NCI-H1694 (cell line): ENCODE results near the gene CELF4.
A peak's percentile ranks its signal among the peaks of the same experiment; 100 is the strongest.

Experiments used
- DNase-seq: peaks from one replicate; lab custom pipeline; 2025; lab: John Stamatoyannopoulos, UW

Gene CELF4

GRCh38 chr18:37317486-37317885 is 248.1 kb downstream of the CELF4 start:
- DNase-seq, result no peak

DNA sequence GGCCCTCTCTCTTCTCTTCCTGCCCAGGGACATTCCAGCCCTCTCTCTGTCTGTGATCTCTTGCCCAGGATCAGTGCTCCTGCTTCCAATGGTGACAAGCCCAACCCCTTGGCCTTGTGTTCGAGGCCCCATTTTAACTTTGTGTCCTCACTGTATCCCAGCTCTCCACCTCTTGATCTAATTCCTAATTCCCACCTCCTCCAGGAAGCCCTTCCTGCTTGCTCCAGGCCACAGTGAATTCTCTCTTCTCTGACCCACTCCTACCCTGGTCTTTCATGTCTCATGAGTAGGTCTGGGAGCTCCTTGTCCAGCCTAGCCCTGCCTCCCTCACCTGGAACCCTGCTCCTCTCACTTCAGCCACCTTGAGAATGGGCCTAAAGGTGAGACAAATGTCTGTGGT is 249.1 kb downstream of the CELF4 start:
- no peak for DNase-seq

DNA sequence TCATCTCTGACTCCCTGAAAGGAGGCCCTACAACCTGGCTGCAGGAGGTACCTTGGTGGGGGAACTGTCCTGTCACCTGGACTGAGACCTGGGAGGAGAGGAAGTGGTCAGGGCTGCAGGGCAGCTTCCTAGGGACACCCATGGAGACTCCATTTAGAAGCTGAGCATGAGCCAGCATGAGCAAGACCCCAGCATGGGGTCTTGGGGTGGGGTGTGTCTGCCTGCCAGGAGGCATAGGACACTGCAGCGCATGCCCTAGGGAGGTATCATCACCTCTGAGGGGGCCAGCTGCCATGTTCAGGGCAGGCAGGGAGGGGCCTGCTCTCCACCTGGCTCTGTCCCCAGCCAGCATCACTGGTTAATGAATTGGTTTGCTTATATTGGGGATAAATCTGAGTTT is 249.7 kb downstream of the CELF4 start:
- no peak for DNase-seq

GRCh38 chr18:37314534-37314933 is 251.1 kb downstream of the CELF4 start:
- DNase-seq, result no peak

GRCh38 chr18:37313624-37314023 is 252.0 kb downstream of the CELF4 start:
- no peak for DNase-seq

- no peak for DNase-seq
Observed at GRCh38 chr18:37309861-37310260, 255.7 kb downstream of the CELF4 start.

- DNase-seq, result no peak
Observed at GRCh38 chr18:37309059-37309458, 256.5 kb downstream of the CELF4 start.

GRCh38 chr18:37307181-37307580 is 258.4 kb downstream of the CELF4 start:
- peak; percentile 29 for DNase-seq

- no peak for DNase-seq
Observed at GRCh38 chr18:37306432-37306831, 259.2 kb downstream of the CELF4 start.

GRCh38 chr18:37305066-37305465 is 260.5 kb downstream of the CELF4 start:
- peak; percentile 40 for DNase-seq

DNA sequence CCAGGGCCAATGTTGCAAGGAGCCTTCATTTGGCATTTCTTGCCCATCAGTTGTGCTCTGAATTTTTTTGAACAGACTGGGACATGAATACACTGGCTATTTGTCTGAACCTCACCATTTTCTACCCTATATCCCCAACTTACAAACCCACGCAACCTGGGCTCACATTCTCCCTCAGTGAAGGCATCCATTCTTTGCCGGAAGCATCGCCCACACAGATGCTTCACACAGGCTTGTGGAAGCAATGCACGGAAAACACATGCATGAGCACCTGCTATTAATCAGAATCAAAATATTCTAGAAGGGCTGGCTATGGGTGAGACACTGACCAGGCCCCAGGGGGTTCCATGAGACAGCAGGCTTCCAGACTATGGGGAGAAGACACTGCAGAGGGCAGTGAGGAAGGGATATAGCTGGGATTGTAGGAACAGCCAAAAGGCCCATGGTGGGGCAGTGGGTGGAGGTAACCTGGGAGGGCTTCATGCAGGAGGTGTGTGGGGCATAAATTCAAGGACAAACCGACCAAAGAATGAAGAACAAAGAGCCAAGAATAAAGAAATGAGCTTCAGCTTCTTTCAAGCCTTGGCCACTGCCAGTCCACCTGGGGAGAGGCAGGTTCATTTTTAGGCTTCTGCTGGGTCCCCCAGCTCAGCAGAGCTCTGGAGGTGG is 261.5 kb downstream of the CELF4 start:
- DNase-seq, result no peak

DNA sequence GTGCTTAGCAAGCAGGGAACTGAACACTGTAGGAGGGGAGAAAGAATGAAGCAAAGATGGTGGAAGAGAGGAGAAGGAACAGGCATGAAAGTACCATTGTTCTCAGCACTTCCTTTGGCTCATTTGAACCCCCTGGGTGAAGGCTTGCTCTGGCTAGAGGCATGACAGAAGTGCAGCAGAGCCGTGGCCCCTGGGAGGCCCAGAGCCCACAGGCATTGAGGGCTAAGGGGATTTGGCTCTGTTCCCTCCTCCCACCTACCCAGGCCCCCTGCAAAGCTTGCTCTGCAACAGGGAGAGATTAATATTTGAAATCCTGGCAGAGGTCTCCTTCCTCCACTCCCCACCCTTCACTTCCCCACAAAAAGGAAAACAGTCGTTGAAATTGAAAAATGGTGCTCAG is 262.6 kb downstream of the CELF4 start:
- no peak for DNase-seq

DNA sequence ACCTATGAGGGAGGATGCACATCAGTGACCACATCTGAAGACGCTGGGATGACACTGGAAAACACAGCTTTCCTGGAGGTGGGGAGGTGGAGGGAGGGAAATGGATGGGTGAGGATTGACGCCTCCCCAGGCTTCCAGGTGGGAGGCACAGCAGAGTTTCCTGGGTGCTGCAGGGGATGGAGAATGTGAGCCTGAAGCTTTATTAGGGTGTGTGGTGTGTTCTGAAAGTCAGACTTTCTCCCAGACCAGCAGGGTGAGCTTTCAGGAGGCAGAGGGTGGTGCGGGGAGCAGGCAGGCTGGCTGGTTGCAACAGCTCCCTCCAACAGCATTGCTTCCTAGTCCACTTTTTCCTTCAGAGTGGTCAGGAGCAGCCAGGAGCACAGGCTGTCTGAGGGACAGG is 263.1 kb downstream of the CELF4 start:
- no peak for DNase-seq

DNA sequence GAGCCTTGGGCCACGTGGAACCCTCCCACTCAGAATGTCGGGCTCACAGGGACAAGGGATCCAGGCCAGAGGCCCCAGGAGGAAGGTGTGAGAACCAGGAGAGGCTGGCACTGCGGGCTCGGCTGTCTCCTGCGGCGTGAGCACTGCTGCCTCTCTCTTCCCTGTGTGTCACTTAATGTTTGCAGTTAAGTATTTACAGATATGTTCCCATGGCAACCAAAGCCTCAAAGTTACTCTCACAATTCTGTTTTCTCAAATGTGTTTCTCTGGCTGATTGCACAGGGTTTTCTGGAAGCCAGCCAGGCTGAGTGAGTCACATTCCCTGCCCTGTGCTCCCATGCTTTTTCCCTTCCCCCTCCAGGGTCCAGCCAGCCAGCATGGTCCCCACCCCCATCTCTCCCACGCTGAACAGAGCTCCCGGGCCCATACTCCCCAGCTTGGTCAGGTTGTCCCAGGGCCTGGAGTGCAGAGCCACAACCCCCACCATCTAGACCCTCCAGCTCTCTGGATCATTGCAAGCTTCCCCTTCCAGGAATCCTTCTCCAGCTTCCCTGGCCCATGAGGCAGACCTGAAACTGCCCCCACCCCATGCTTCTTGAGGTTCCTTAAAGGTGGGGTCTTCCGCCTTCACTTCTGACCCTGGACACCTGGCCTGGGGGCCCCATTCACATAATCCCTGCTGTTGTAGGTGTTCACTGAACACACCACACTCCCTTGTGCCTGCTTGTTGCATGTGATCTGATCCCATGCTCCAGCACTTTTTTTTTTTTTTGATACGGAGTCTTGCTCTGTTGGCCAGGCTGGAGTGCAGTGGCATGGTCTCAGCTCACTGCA is 265.9 kb downstream of the CELF4 start:
- DNase-seq, result peak; percentile 89

DNA sequence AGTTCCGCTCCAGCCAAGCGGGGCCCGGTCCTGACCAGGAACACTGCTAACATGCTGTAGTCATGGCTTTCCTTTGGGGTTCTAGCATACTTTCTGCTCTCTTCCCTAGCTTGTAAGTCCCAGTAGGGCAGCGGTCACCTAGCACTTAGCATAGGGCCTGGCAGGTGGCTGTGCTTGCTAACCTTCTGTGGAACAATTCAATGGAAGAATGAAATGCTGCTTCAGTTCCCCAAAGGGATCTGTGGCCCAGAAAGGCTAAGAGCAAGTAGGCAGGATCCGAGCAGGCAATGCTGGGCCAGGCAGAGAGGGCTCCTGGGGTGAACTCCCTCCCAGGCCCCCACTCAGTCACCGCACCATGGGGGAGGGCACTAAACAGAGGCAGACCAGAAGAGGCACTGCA is 266.8 kb downstream of the CELF4 start:
- DNase-seq, result no peak

- DNase-seq, result no peak
Observed at GRCh38 chr18:37297106-37297505, 268.5 kb downstream of the CELF4 start.

GRCh38 chr18:37294951-37295350 is 270.6 kb downstream of the CELF4 start:
- DNase-seq, result peak; percentile 39

DNA sequence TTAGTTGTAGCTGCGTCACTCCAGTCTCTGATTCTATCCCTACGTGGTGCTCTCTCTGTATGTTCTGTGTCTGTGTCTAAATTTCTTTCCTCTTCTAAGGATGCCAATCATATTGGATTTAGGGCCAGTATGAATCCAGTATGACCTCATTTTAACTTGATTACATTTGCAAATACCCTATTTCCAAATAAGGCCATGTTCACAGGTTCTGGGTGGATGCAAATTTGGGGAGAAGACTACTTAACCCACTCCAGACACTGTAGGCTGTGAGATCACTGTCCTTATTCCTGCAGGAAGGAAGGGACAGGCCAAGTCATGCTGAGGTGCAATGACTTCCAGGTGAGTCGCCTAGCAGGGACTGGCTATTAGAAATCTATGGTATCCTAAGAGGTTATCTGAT is 272.2 kb downstream of the CELF4 start:
- DNase-seq, result no peak

DNA sequence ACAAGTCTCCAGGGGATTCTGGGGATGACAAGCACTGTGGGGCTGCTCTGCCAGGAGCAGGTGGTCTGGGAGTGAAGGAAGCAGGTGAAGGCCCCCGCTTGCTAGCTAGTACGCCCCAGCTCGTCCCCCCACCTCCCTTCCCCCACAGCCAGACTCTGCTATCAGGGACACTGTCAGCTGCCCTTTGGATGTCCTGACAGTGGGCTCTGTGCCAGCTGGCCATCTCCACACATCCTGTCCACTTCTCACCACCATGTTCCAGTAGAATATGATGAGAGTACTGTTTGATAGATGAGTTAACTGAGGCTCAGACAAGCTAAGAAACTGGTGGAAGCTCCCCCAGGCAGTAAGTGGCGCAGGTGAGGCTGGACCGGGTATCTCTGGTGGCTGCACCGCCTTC is 276.2 kb downstream of the CELF4 start:
- no peak for DNase-seq

GRCh38 chr18:37287601-37288000 is 278.0 kb downstream of the CELF4 start:
- no peak for DNase-seq

DNA sequence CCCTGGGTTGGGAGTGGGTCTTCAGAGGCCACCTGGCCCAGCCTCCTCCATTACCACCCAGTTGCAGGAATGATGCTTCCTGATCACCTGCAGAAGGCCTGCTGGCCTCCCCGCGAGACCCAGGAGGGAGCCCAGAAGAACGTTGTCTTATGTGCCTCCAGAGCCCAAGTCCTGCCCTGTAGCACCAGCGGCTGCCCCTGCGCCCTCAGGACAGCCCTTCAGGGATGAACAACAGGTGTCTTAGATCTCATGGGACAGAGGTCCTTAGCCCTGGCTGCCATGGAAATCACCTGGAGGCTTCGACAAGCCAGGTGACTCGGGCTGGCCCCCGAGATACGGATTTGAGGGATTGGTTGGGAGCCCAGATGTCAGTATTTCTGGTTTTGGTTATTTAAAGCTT is 278.8 kb downstream of the CELF4 start:
- DNase-seq, result no peak

DNA sequence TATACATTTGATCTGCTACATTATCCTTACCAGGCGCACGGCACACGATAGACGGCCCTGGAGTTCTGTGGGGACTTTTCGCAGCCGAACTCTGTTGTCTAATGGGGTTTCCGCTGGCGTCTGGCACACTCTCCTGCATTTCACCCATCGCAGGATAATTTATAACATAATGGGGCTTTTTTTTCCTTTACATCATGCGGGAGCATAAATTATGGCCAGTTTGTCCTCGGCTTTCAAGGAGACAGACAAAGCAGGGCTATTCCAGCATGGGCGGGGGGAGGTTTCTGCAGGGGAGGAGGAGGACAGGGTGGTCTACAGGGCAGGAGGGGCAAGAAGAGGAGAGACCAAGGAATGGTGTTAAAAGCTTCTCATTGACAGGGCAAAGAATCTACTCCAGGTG is 279.8 kb downstream of the CELF4 start:
- DNase-seq, result no peak

DNA sequence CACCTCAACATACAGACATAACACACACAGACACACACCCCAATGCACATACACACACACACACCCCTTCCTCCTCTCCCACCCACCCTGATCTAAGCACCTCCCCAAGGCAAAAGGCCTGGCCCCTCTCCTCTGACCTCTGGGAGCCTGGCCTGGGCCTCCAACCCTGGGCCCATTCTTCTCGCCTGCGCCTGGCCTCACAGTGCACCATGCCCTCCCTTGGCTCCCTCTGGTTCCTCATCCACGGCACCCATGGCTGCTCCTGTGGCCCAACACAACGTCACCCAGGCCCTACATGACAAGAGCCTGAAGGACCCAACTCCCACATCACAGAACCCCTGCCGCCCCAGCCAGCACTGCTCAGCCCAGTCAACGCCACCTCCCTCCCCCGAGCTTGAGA is 281.3 kb downstream of the CELF4 start:
- DNase-seq, result no peak
